BJ (cell line): Measurements from ENCODE around the gene UBQLN4. TPM values are rescaled to one million over a fixed set of nuclear protein-coding genes. Genes with fewer than 3 reads are reported as not detected.
"Not testable (repeated sequence)": the region's sequence is repeated elsewhere in the genome, so short reads cannot be mapped to it uniquely, and the experiment has no call there.

Experiments used
- CTCF ChIA-PET: fragments of 350-600 bp; formaldehyde crosslinking; extraction: SDS; loops from one replicate; lab custom pipeline; 2021; ENCODE audit warnings: antibody characterized with exemption, inconsistent platforms; lab: Yijun Ruan, JAX
- POLR2A ChIA-PET: fragments of 300-600 bp; sonication (Branson Sonifier 250); formaldehyde crosslinking; extraction: SDS; loops from one replicate; lab custom pipeline; 2021; ENCODE audit warnings: antibody characterized with exemption; lab: Charles Lee
- DNase-seq: peaks from one replicate; pipeline ENCODE4 v3.0.0-alpha.2; 2011; ENCODE audit warnings: low read depth
- H3K27me3 ChIP-seq: 2 replicates; pipeline ENCODE4 v1.6.0; 2011; ENCODE audit warnings: low read length; ENCODE audit not compliant: control insufficient read depth, insufficient read depth
- H3K36me3 ChIP-seq: 2 replicates; pipeline ENCODE4 v1.5.1; 2011; ENCODE audit warnings: low read length; ENCODE audit not compliant: control insufficient read depth, insufficient read depth
- H3K4me3 ChIP-seq: 2 replicates; pipeline ENCODE4 v1.5.1; 2011; ENCODE audit warnings: low read depth, mild to moderate bottlenecking, control low read depth, low read length
- CTCF ChIP-seq: IDR thresholded peaks from 2 replicates; pipeline ENCODE4 v1.5.1; 2011; ENCODE audit warnings: low read depth, mild to moderate bottlenecking, control low read depth, inconsistent platforms, low read length, moderate library complexity; ENCODE audit not compliant: insufficient read depth
- polyA plus RNA-seq: library from polyadenylated mRNA; depleted of rRNA; stranded (reverse); fragments of >200 nt; gene quantifications from 2 replicates; pipeline ENCODE4 v1.2.3, GENCODE V29; 2011

UBQLN4 gene
- polyA plus RNA-seq, 1 experiment = 28.3 TPM

GRCh38 chr1:156048663-156049258 lies 4.8 kb downstream of the UBQLN4 start:
- Histone ChIP-seq H3K36me3 (peaks cover 6% of the 10 kb centered on the region), H3K27me3 (no peaks in the 10 kb centered on the region), H3K4me3 (no peak overlapping the region)
- no peak for DNase-seq
- POLR2A ChIA-PET = no interaction called here
- TF ChIP-seq CTCF = no peak
- CTCF ChIA-PET = interaction anchor here (0.9 to 2.2 kb wide), 4 partner anchors 8 to 59 kb away, joined by 3 to 6 read pairs (median 4); no protein-coding TSS in a partner anchor

- ChIA-PET POLR2A (no interaction called here), CTCF (no interaction called here)
- Histone ChIP-seq H3K27me3 (no peaks in the 10 kb centered on the region), H3K4me3 (no peak overlapping the region), H3K36me3 (peaks cover 12% of the 10 kb centered on the region)
- no peak for TF ChIP-seq CTCF
- DNase-seq = no peak
These were observed 8.5 kb downstream of the UBQLN4 start for GRCh38 chr1:156045076-156045475.

GRCh38 chr1:156042828-156043227 lies 10.8 kb downstream of the UBQLN4 start:
- TF ChIP-seq CTCF = no peak
- Histone ChIP-seq H3K4me3 (no peak overlapping the region), H3K27me3 (no peaks in the 10 kb centered on the region), H3K36me3 (peaks cover 9% of the 10 kb centered on the region; the same call in 1 of the 2 replicates)
- CTCF ChIA-PET = interaction anchor here (0.8 to 2.4 kb wide), 4 partner anchors 9 to 17 kb away, joined by 3 to 6 read pairs (median 4); no protein-coding TSS in a partner anchor
- POLR2A ChIA-PET = no interaction called here
- no peak for DNase-seq

GRCh38 chr1:156034991-156035390 lies 18.6 kb downstream of the UBQLN4 start:
- H3K27me3 ChIP-seq, H3K4me3 ChIP-seq, POLR2A ChIA-PET, CTCF ChIA-PET, H3K36me3 ChIP-seq, DNase-seq: not testable (repeated sequence)

- Histone ChIP-seq H3K27me3 (no peaks in the 10 kb centered on the region), H3K4me3 (no peak overlapping the region), H3K36me3 (no peaks in the 10 kb centered on the region)
- TF ChIP-seq CTCF = no peak
- CTCF ChIA-PET = interaction anchor here (0.8 kb wide), 1 partner anchor 8 kb away, joined by 3 read pairs; no protein-coding TSS in a partner anchor
- POLR2A ChIA-PET = no interaction called here
- DNase-seq = no peak
These were observed 20.6 kb downstream of the UBQLN4 start for GRCh38 chr1:156033011-156033410.
